ENCODE results near the gene RYK.

- no peak for TF ChIP-seq ZNF302 (CRISPR knock-in tag; IDR thresholded peaks at IDR 0.05)
- no peak for TF ChIP-seq CTCF (IDR thresholded peaks at IDR 0.05)
- no peak for TF ChIP-seq POLR2A (IDR thresholded peaks at IDR 0.05; ENCODE audit: low read length)
- no peak for TF ChIP-seq E2F6 (IDR thresholded peaks at IDR 0.05; ENCODE audit: borderline replicate concordance, low read depth)
- TF ChIP-seq SMC3 (IDR thresholded peaks at IDR 0.05), result no peak
- TF ChIP-seq MAFK (IDR thresholded peaks at IDR 0.05; ENCODE audit: partially characterized antibody), result no peak
- no peak for TF ChIP-seq EP300 (IDR thresholded peaks at IDR 0.05)
- TF ChIP-seq, protein P1, sequence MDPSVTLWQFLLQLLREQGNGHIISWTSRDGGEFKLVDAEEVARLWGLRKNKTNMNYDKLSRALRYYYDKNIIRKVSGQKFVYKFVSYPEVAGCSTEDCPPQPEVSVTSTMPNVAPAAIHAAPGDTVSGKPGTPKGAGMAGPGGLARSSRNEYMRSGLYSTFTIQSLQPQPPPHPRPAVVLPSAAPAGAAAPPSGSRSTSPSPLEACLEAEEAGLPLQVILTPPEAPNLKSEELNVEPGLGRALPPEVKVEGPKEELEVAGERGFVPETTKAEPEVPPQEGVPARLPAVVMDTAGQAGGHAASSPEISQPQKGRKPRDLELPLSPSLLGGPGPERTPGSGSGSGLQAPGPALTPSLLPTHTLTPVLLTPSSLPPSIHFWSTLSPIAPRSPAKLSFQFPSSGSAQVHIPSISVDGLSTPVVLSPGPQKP (IDR thresholded peaks at IDR 0.05; ENCODE audit: low read depth, low read length), result no peak
- TF ChIP-seq, protein P2, sequence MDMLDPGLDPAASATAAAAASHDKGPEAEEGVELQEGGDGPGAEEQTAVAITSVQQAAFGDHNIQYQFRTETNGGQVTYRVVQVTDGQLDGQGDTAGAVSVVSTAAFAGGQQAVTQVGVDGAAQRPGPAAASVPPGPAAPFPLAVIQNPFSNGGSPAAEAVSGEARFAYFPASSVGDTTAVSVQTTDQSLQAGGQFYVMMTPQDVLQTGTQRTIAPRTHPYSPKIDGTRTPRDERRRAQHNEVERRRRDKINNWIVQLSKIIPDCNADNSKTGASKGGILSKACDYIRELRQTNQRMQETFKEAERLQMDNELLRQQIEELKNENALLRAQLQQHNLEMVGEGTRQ (IDR thresholded peaks at IDR 0.05), result no peak
Observed at GRCh38 chr3:134150476-134150875, 100.2 kb downstream of the RYK start.

Measured in A549 (cell line).